HepG2 (cell line): ENCODE data around the gene ANO2. TPM values are rescaled to one million over a fixed set of nuclear protein-coding genes. Genes with fewer than 3 reads are reported as not detected.

Experiments used
- ATAC-seq: fragments of 200-7000 bp; cut with Tn5 transposase; 3 replicates; pipeline ENCODE4 v1.9.1; 2020; ENCODE audit warnings: mild to moderate bottlenecking, moderate library complexity
- BruUV-seq: library from RNA; stranded (reverse); fragments of 400-500 nt; replicated peaks from 2 replicates; lab custom pipeline; 2021; lab: Mats Ljungman, UMichigan
- CTCF ChIA-PET: fragments of 300-600 bp; formaldehyde crosslinking; extraction: SDS; loops from one replicate; lab custom pipeline; 2021; ENCODE audit warnings: low total read pairs, inconsistent platforms, low intra/inter-chr PET ratio; lab: Yijun Ruan, JAX
- POLR2A ChIA-PET: fragments of 350-600 bp; sonication (Branson Sonifier 250); formaldehyde crosslinking; loops from one replicate; lab custom pipeline; 2020; ENCODE audit warnings: antibody characterized with exemption, inconsistent platforms; lab: Yijun Ruan, JAX
- DNase-seq: peaks from one replicate; pipeline ENCODE4 v3.0.0-alpha.2; 2015; ENCODE audit warnings: low spot score
- FAIRE-seq: peaks from 3 replicates; lab custom pipeline; 2011; peaks lifted over from hg19 to GRCh38; lab: Jason Lieb, UNC
- H2AFZ ChIP-seq: one replicate; pipeline ENCODE4 v1.6.1; 2011; ENCODE audit warnings: low read length, inconsistent platforms
- H3K27ac ChIP-seq: fragments of 300-600 bp; 3 replicates; pipeline ENCODE4 v1.8.0; 2011; ENCODE audit warnings: mixed run types, mild to moderate bottlenecking, mixed read lengths, low read length, inconsistent platforms; ENCODE audit not compliant: insufficient read depth; ENCODE audit errors: extremely low read length
- H3K27me3 ChIP-seq, 2 experiments: fragments of 200-600 bp in 1 of 2; 2 replicates in 1 of 2; 3 replicates in 1 of 2; pipeline versions ENCODE4 v1.6.0 to v1.8.0; 2011; ENCODE audit warnings: low read length in 2 of 2, mild to moderate bottlenecking in 2 of 2, moderate library complexity in 2 of 2, inconsistent platforms in 1 of 2; ENCODE audit not compliant: insufficient read depth in 2 of 2, control insufficient read depth in 1 of 2
- H3K36me3 ChIP-seq, 2 experiments: fragments of 200-600 bp in 1 of 2; replicated peaks in 1 of 2; 2 replicates in 1 of 2; 3 replicates in 1 of 2; pipeline versions ENCODE4 v1.5.1 to v1.8.0; 2011; ENCODE audit warnings: low read length in 2 of 2, inconsistent platforms in 1 of 2; ENCODE audit not compliant: insufficient read depth in 2 of 2, control insufficient read depth in 1 of 2
- H3K4me1 ChIP-seq: 2 replicates; pipeline ENCODE4 v1.5.1; 2012; ENCODE audit warnings: low read length, inconsistent platforms; ENCODE audit not compliant: insufficient read depth
- H3K4me2 ChIP-seq: 2 replicates; pipeline ENCODE4 v1.6.0; 2011; ENCODE audit warnings: low read depth, low read length, inconsistent platforms
- H3K4me3 ChIP-seq, 3 experiments: fragments of 200-600 bp in 1 of 3; sonication (generic), shearing (Covaris generic) in 1 of 3; replicated peaks in 1 of 3; 2 replicates each; pipeline ENCODE4 v1.5.1; 2011 to 2016; ENCODE audit warnings: low read length in 3 of 3, inconsistent platforms in 2 of 3, low read depth in 2 of 3, mild to moderate bottlenecking in 2 of 3, control low read depth in 1 of 3, mixed read lengths in 1 of 3; ENCODE audit not compliant: insufficient read depth in 1 of 3
- H3K79me2 ChIP-seq: one replicate; pipeline ENCODE4 v1.6.1; 2011; ENCODE audit warnings: low read length, inconsistent platforms; ENCODE audit not compliant: insufficient read depth
- H3K9ac ChIP-seq: 2 replicates; pipeline ENCODE4 v1.6.0; 2011; ENCODE audit warnings: mild to moderate bottlenecking, low read depth, low read length, inconsistent platforms; ENCODE audit not compliant: insufficient read depth
- H3K9me3 ChIP-seq: 2 replicates; pipeline ENCODE4 v1.5.1; 2012; ENCODE audit warnings: mild to moderate bottlenecking, low read length
- H4K20me1 ChIP-seq: 2 replicates; pipeline ENCODE4 v1.6.0; 2011; ENCODE audit warnings: inconsistent platforms, mild to moderate bottlenecking, low read length, moderate library complexity; ENCODE audit not compliant: insufficient read depth
- ADNP ChIP-seq: sonication (generic); formaldehyde crosslinking; IDR thresholded peaks from 2 replicates; pipeline ENCODE4 v1.4.0; 2020; ENCODE audit warnings: missing genetic modification reagents
- FLYWCH1 ChIP-seq: sonication (generic); formaldehyde crosslinking; IDR thresholded peaks from 2 replicates; pipeline ENCODE4 v1.8.1; 2023; ENCODE audit warnings: mild to moderate bottlenecking, missing genetic modification reagents
- FOXC1 ChIP-seq: sonication (generic); formaldehyde crosslinking; IDR thresholded peaks from 2 replicates; pipeline ENCODE4 v1.8.0; 2022; ENCODE audit warnings: mild to moderate bottlenecking, missing genetic modification reagents, borderline replicate concordance
- GTF3A ChIP-seq: sonication (generic); formaldehyde crosslinking; conservative IDR thresholded peaks from 2 replicates; pipeline ENCODE4 v1.4.0; 2020; ENCODE audit warnings: mild to moderate bottlenecking, missing genetic modification reagents
- NFAT5 ChIP-seq: sonication (generic); formaldehyde crosslinking; IDR thresholded peaks from 2 replicates; pipeline ENCODE4 v1.4.0; 2020; ENCODE audit warnings: missing genetic modification reagents
- SOX6 ChIP-seq, 2 experiments: fragments of 450-650 bp in 1 of 2; sonication (generic) in 1 of 2; formaldehyde crosslinking in 1 of 2; IDR thresholded peaks; 2 replicates each; pipeline versions ENCODE4 v1.4.0 to v1.6.1; 2017 to 2020; ENCODE audit warnings: antibody characterized with exemption in 1 of 2, mild to moderate bottlenecking in 1 of 2, missing genetic modification reagents in 1 of 2
- TRAFD1 ChIP-seq: sonication (generic); formaldehyde crosslinking; IDR thresholded peaks from 2 replicates; pipeline ENCODE4 v1.5.1; 2020; ENCODE audit warnings: missing genetic modification reagents, mild to moderate bottlenecking, borderline replicate concordance
- ZNF234 ChIP-seq: sonication (generic); formaldehyde crosslinking; conservative IDR thresholded peaks from 2 replicates; pipeline ENCODE4 v1.5.1; 2020; ENCODE audit warnings: mild to moderate bottlenecking, missing genetic modification reagents
- ZNF552 ChIP-seq: sonication (generic); formaldehyde crosslinking; IDR thresholded peaks from 2 replicates; pipeline ENCODE4 v1.9.0; 2022; ENCODE audit warnings: missing genetic modification reagents, mild to moderate bottlenecking, borderline replicate concordance
- WGBS: methylation state at CpG from one replicate; pipeline ENCODE4 v1.1.6; 2017; ENCODE audit warnings: low lambda C conversion rate; 5-methylcytosine and 5-hydroxymethylcytosine counted together
- in situ Hi-C: cut with HindIII; loops from 2 replicates; pipeline ENCODE4 v1.10.0; 2017; ENCODE audit warnings: low pct_unique_long_range_greater_than_20kb; ENCODE audit not compliant: extremely low pct_ligation_motif_present
- intact Hi-C: fragments of 100-400 bp; cut with micrococcal nuclease; formaldehyde crosslinking; loops from one replicate; pipeline ENCODE4 v1.10.0; 2022; ENCODE audit not compliant: unreplicated experiment
- polyA plus RNA-seq, 8 experiments: library from polyadenylated mRNA; depleted of rRNA in 3 of 8; stranded (reverse) in 7 of 8; unstranded in 1 of 8; fragments of >200 nt; fragmentation: Illumina TruSeq in 4 of 8; extraction: Trizol in 4 of 8; gene quantifications; 2 replicates each; pipeline versions ENCODE4 v1.2.1 to v1.2.3, GENCODE V29; 2011 to 2016; ENCODE audit warnings: low read depth in 4 of 8, missing spikeins in 1 of 8, mixed read lengths in 1 of 8; ENCODE audit not compliant: insufficient read depth in 1 of 8
- total RNA-seq, 5 experiments: library from RNA; depleted of rRNA; stranded (reverse); fragments of >200 nt; fragmentation: Illumina TruSeq; extraction: Trizol; gene quantifications; 2 replicates each; pipeline ENCODE4 v1.2.3, GENCODE V29; 2016; ENCODE audit warnings: low read depth in 1 of 5
- TF ChIP-seq, protein P1 (sequence below): sonication (generic); formaldehyde crosslinking; IDR thresholded peaks from 2 replicates; pipeline ENCODE4 v1.4.0; 2020; ENCODE audit warnings: missing genetic modification reagents, mild to moderate bottlenecking, borderline replicate concordance
- TF ChIP-seq, protein P2 (sequence below): sonication (generic); formaldehyde crosslinking; IDR thresholded peaks from 2 replicates; pipeline ENCODE4 v1.4.0; 2020; ENCODE audit warnings: low read depth, mild to moderate bottlenecking, missing genetic modification reagents

The ANO2 gene
- total and polyA plus RNA-seq, 2 of the 13 experiments (the other 11 are each of a cell fraction or from before 2014, with no cell fraction given): 0.18 TPM; not detected in 1

DNA sequence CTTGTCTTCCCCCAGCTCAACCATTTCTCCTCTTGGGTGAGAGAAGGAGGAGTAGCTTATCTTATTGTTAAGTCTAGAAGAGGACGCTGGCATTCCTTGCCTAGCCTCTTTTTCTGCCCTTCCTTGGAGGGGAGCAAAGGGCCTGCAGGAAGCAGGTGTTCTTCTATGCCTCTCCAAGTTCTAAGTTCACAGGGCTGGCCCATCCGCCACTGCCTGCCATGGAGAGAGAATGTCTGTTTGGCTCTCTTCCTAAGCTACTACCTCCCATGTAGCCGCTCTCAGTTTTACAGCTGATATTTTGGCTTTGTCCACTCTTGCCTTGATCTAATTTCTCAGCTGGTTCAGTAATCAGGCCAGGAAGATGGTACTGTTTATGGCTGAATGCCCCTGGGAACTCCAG lies 312.0 kb downstream of the ANO2 start (continued):
- TF ChIP-seq, protein P1, sequence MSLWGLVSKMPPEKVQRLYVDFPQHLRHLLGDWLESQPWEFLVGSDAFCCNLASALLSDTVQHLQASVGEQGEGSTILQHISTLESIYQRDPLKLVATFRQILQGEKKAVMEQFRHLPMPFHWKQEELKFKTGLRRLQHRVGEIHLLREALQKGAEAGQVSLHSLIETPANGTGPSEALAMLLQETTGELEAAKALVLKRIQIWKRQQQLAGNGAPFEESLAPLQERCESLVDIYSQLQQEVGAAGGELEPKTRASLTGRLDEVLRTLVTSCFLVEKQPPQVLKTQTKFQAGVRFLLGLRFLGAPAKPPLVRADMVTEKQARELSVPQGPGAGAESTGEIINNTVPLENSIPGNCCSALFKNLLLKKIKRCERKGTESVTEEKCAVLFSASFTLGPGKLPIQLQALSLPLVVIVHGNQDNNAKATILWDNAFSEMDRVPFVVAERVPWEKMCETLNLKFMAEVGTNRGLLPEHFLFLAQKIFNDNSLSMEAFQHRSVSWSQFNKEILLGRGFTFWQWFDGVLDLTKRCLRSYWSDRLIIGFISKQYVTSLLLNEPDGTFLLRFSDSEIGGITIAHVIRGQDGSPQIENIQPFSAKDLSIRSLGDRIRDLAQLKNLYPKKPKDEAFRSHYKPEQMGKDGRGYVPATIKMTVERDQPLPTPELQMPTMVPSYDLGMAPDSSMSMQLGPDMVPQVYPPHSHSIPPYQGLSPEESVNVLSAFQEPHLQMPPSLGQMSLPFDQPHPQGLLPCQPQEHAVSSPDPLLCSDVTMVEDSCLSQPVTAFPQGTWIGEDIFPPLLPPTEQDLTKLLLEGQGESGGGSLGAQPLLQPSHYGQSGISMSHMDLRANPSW (CRISPR knock-in tag): no peak
- TF ChIP-seq ZNF552 (CRISPR knock-in tag) (no peak), ZNF234 (no peak), GTF3A (CRISPR knock-in tag) (no peak)
- TF ChIP-seq, all 625 proteins: peak for 0

GRCh38 chr12:5632453-5632852 lies 312.6 kb downstream of the ANO2 start:
- DNase-seq (no peak), ATAC-seq (no peak), FAIRE-seq (no peak)
- Histone ChIP-seq H3K27me3 (peaks cover 0 to 28% of the 10 kb centered on the region in 2 experiments; a peak in 3 of 5 replicates), H3K9me3 (no peaks in the 10 kb centered on the region), H4K20me1 (no peaks in the 10 kb centered on the region), H2AFZ (no peak overlapping the region), H3K4me2 (no peak overlapping the region), H3K79me2 (no peaks in the 10 kb centered on the region), H3K9ac (no peak overlapping the region), H3K27ac (no peak overlapping the region), H3K4me3 (no peak overlapping the region), H3K36me3 (no peaks in the 10 kb centered on the region), H3K4me1 (no peaks in the 10 kb centered on the region)
- intact Hi-C loops (no loop called here), in situ Hi-C loops (no loop called here)
- ChIA-PET POLR2A (no interaction called here), CTCF (no interaction called here)
- no TSS peak for BruUV-seq
- 2% methylated on average over 2 of the region's 2 CpGs for WGBS
- TF ChIP-seq, protein P2, sequence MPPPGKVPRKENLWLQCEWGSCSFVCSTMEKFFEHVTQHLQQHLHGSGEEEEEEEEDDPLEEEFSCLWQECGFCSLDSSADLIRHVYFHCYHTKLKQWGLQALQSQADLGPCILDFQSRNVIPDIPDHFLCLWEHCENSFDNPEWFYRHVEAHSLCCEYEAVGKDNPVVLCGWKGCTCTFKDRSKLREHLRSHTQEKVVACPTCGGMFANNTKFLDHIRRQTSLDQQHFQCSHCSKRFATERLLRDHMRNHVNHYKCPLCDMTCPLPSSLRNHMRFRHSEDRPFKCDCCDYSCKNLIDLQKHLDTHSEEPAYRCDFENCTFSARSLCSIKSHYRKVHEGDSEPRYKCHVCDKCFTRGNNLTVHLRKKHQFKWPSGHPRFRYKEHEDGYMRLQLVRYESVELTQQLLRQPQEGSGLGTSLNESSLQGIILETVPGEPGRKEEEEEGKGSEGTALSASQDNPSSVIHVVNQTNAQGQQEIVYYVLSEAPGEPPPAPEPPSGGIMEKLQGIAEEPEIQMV: no peak
- TF ChIP-seq NFAT5 (CRISPR knock-in tag) (no peak), FOXC1 (no peak), ADNP (no peak), SOX6 (IDR thresholded peaks at IDR 0.05) (no peak), SOX6 (CRISPR knock-in tag; IDR thresholded peaks at IDR 0.05) (no peak), TRAFD1 (CRISPR knock-in tag) (no peak), FLYWCH1 (CRISPR knock-in tag) (no peak)
